ENCODE results near the gene KCNN3.

Gene KCNN3

GRCh38 chr1:154791292-154792166 is 78.6 kb downstream of the KCNN3 start:
- peak; percentile 84 for DNase-seq

- DNase-seq = no peak
These were observed 81.2 kb downstream of the KCNN3 start for GRCh38 chr1:154788886-154789285.

GRCh38 chr1:154788110-154788870 is 81.8 kb downstream of the KCNN3 start:
- no peak for DNase-seq

GRCh38 chr1:154786804-154787570 is 83.1 kb downstream of the KCNN3 start:
- no peak for DNase-seq

GRCh38 chr1:154784924-154785531 is 85.1 kb downstream of the KCNN3 start:
- DNase-seq = no peak

- DNase-seq = no peak
These were observed 85.7 kb downstream of the KCNN3 start for GRCh38 chr1:154784416-154784815.

- DNase-seq = no peak
These were observed 86.1 kb downstream of the KCNN3 start for GRCh38 chr1:154783976-154784375.

- DNase-seq = no peak
These were observed 89.5 kb downstream of the KCNN3 start for GRCh38 chr1:154780541-154780940.

- DNase-seq = no peak
These were observed 90.4 kb downstream of the KCNN3 start for GRCh38 chr1:154779551-154780189.

- DNase-seq = no peak
These were observed 91.1 kb downstream of the KCNN3 start for GRCh38 chr1:154778944-154779343.

- DNase-seq = peak; percentile 23
These were observed 91.8 kb downstream of the KCNN3 start for GRCh38 chr1:154778275-154778674.

GRCh38 chr1:154777781-154778180 is 92.3 kb downstream of the KCNN3 start:
- no peak for DNase-seq

GRCh38 chr1:154777154-154777553 is 92.9 kb downstream of the KCNN3 start:
- DNase-seq = no peak

- peak; percentile 11 for DNase-seq
These were observed 94.2 kb downstream of the KCNN3 start for GRCh38 chr1:154775621-154776605.

- no peak for DNase-seq
These were observed 95.8 kb downstream of the KCNN3 start for GRCh38 chr1:154774175-154774855.

GRCh38 chr1:154773551-154773950 is 96.5 kb downstream of the KCNN3 start:
- DNase-seq = peak; percentile 8

- DNase-seq = no peak
These were observed 97.2 kb downstream of the KCNN3 start for GRCh38 chr1:154772606-154773506.

GRCh38 chr1:154772056-154772455 is 98.0 kb downstream of the KCNN3 start:
- no peak for DNase-seq

GRCh38 chr1:154770897-154771594 is 99.0 kb downstream of the KCNN3 start:
- DNase-seq = no peak
